ENCODE measurements around the gene ERG. TPM values are rescaled to one million over a fixed set of nuclear protein-coding genes. Genes with fewer than 3 reads are reported as not detected.

The ERG gene
- total and polyA plus RNA-seq, 2 of the 8 experiments (the other 6 are each of a cell fraction or from before 2014, with no cell fraction given) = 1.0 to 3.0 TPM

- TF ChIP-seq CHD7 (IDR thresholded peaks at IDR 0.05; ENCODE audit: insufficient replicate concordance, low read length) (no peak), NRF1 (IDR thresholded peaks at IDR 0.05; ENCODE audit: low read depth, low read length) (no peak)
These were observed 87.8 kb downstream of the ERG start (continued) for GRCh38 chr21:38410466-38410865.

Data from H1 (cell line).